ENCODE results near the gene SETD2.
"Not testable (repeated sequence)": the region's sequence is repeated elsewhere in the genome, so short reads cannot be mapped to it uniquely, and the experiment has no call there.

Gene SETD2

DNA sequence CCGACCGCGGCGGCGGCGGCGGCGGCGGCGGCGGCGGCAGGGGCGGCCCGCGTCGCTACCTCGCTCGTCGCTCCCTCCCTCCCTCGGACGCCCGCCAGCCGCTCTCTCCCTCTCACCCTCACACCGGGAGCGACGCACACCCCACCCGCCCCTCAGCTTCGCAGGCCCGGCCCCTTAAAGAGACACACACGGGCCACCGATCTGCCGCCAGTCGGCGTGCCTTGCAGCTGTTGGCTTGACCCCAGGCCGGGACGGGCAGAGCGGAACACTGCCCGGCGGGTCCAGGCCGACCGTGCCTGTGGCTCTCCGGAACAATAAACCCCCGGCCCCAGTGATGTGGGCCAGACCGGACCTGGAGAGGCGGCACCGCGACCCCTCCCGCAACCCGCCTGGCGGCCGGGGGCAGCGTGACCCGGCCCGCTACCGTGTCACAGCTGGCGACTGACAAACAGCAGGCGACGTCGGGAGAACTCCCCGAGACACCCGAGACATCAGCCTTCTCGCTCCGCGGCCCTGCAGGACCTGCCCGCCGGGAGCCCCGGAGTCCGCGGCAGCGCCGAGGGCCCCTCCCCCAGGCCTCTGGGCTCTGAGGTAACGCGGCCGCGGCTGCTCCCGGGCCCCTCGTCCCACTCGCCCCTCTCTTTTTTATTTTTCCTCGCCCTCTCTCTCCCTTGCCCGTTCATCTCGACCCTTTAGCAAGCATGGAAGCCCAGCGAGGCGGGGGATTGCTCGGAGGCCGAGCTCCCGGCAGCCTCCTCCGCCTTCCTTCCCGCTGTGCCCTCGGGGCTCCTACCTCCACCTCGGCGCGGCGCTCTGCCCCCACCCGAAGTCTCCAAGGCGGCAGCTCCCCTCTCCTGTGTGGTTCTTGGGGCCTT lies at the start of gene SETD2:
Gene SETD2 (minus strand): TSS at position 107 of the 875 bp plus-strand sequence. CDS start 189 bp downstream, outside the sequence.
- DNase-seq (ENCODE audit: low read depth in 2 of 2): peak; percentile 73 to 78

DNA sequence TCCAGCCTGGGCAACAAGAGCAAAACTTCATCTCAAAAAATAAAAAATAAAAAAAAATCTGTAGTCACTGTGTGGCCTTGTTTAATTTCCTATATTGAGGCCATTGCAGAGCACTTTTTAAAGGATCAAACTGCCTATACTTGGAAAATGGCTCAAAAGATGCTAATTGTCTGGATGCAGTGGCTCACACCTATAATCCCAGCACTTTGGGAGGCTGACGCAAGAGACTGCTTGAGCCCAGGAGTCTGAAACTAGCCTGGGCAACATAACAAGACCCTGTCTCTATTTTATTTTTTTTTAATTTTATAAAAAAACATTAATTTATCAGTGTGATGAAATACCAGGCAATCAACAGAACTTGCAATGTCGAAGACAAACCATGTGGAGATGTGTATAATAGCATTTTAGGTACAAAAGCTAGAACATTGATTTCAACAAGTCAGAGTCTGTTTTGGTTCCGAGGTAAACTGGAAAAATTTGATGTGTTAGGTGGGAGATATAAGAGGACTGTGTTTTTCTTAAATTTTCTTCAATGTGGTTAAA lies 47.0 kb upstream of the SETD2 start:
- no peak for DNase-seq (ENCODE audit: low read depth in 2 of 2)

DNA sequence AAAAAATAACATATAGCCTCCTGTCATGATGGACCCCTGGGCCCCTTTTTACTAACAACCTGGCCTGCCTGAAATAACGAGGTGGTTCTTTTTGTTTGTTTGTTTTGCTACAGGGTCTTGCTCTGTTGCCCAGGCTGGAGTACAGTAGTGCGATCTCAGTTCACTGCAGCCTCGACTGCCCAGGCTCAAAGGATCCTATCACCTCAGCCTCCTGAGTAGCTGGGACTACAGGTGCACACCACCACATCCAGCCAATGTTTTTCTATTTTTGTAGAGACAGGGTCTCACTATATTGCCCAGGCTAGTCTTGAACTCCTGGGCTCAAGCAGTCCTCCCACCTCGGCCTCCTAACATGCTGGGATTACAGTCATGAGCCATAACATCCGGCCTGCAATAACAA lies 42.1 kb upstream of the SETD2 start:
- DNase-seq (ENCODE audit: low read depth in 2 of 2): not testable (repeated sequence)

DNA sequence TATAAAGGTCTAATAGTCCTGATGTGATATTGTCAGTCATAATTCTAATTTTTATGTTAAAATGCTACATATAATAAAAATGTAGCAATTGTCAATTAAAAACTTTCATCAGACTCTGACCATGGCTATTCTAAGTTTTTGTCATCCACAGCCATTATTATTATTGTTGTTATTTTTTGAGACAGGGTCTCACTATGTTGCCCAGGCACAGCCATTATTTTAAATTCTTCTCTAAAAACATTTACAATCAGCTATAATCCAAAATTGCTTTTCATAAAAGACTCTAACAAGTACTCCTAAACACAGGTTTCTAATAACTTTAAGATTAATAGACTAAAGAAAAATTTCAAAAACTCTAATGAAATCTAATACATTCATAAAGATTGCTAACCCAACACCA lies 41.0 kb upstream of the SETD2 start:
- no peak for DNase-seq (ENCODE audit: low read depth in 2 of 2)

DNA sequence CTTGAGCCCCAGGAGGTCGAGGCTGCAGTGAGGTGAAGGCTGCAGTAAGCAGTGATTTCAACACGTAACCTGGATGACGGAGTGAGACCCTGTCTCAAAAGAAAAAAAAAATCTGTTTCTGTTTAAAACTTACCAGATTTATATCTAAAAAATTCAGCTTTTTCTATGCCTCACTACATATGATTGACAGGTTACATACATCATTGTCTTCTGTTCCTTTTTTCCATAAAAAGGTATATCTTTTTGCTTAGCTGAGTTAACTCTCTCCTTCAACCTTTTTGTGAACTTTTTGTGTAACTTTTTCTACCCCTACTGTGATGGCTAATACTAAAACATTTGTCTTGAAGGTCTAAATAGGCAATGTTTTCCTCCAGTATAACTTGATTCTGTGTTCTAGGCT lies 38.6 kb upstream of the SETD2 start:
- DNase-seq (ENCODE audit: low read depth in 2 of 2): no peak

DNA sequence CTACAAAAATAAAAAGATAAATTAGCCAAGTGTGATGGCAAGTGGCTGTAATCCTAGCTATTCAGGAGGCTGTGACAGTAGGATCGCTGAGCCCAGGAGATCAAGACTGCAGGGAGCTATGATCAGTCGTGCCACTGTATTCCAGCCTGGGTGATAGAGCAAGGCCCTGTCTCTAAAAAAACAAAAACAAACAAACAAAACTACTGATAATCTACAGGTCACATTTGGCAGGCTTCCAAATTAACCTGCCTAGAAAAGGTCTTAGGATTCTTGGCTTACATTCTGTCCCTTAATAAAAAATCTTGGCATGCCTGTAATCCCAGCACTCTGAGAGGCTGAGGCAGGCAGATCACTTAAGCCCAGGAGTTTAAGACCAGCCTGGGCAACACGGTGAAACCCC lies 33.4 kb upstream of the SETD2 start:
- DNase-seq (ENCODE audit: low read depth in 2 of 2): no peak

DNA sequence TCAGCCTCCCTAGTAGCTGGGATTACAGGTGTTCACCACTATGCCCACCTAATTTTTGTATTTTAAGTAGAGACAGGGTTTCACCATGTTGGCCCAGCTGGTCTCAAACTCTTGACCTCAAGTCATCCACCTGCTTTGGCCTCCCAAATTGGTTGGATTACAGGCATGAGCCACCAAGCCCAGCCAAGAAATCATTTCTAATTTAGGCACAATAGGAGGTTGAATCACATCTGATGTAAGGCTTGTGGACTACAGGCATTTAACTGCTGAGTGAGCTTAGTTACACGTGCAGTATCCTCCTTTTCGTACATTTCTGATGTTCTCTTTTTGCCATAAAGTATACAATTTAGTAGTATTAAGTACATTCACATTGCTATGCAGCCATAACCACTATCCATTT lies 31.1 kb upstream of the SETD2 start:
- no peak for DNase-seq (ENCODE audit: low read depth in 2 of 2)

GRCh38 chr3:47193871-47194859 lies 30.3 kb upstream of the SETD2 start:
- DNase-seq (ENCODE audit: low read depth in 2 of 2): no peak

- DNase-seq (ENCODE audit: low read depth in 2 of 2): no peak
These were observed 22.4 kb upstream of the SETD2 start for GRCh38 chr3:47186285-47186684.

GRCh38 chr3:47181685-47182084 lies 17.8 kb upstream of the SETD2 start:
- not testable (repeated sequence) for DNase-seq (ENCODE audit: low read depth in 2 of 2)

DNA sequence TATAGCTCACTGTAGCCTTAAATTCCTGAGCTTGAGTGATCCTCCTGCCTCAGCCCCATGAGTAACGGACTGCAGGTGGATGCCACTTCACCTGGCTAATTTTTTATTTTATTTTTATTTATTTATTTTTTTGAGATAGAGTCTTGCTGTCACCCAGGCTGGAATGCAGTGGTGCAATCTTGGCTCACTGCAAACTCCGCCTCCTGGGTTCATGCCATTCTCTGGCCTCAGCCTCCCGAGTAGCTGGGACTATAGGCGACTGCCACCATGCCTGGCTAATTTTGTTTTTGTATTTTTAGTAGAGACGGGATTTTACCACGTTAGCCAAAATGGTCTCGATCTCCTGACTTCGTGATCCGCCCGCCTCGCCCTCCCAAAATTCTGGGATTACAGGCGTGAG lies 16.1 kb upstream of the SETD2 start:
- not testable (repeated sequence) for DNase-seq (ENCODE audit: low read depth in 2 of 2)

GRCh38 chr3:47176582-47176981 lies 12.7 kb upstream of the SETD2 start:
- DNase-seq (ENCODE audit: low read depth in 2 of 2): no peak

GRCh38 chr3:47163169-47164006 lies 525 bp downstream of the SETD2 start:
- peak; percentile 10 to 23 for DNase-seq (ENCODE audit: low read depth in 2 of 2)

- DNase-seq (ENCODE audit: low read depth in 2 of 2): no peak
These were observed 1.2 kb downstream of the SETD2 start for GRCh38 chr3:47162697-47163168.

- DNase-seq (ENCODE audit: low read depth in 2 of 2): no peak
These were observed 1.8 kb downstream of the SETD2 start for GRCh38 chr3:47161983-47162696.

DNA sequence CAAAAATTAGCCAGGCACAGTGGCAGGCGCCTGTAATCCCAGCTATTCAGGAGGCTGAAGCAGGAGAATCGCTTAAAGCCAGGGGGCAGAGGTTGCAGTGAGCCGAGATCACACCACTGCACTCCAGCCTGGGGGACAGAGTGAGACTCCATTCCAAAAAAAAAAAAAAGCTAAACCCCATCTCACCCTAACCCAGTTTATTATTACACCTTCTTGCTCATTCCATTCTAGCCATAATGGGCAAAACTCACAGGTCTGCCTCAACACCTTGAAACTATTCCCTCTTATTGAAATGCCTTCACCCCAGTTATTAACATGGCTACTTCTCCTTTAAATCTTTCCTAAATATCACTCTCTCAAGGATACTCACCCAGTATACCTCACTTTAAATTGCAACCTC lies 4.1 kb downstream of the SETD2 start:
- DNase-seq (ENCODE audit: low read depth in 2 of 2): no peak

DNA sequence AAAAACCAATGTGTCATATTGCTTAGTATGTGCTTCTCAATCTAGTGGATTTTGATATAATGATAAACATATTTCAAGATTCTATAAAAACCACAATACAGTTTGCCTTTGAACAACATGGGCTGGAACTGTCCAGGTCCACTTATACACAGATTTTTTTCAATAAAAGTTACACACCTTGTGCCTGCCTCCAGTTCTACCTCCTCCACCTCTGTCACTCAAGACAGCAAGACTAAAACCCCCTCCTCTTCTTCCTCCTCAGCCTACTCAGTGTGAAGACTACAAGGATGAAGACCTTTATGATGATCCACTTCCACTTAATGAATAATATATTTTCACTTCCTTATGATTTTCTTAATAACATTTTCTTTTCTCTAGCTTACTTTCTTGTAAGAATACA lies 5.7 kb downstream of the SETD2 start:
- DNase-seq (ENCODE audit: low read depth in 2 of 2): no peak

DNA sequence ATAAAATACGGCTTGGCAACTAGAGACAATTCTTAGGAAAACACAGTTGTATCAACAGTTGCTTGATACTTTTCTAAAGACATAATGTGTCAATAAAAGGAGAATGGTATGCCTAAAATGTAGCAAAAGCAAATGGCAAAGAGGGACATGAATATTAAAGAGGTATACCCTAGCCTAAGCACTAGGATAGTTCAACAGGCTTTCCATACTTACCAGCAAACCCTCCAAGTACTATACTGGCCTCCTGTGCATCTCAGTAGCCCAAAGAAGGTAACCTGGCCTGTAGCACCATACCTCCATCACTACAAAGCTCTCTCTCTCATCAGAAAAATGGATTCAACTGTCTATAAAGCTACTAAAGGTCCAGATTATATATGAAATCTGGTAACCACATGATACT lies 7.5 kb downstream of the SETD2 start:
- DNase-seq (ENCODE audit: low read depth in 2 of 2): no peak

DNA sequence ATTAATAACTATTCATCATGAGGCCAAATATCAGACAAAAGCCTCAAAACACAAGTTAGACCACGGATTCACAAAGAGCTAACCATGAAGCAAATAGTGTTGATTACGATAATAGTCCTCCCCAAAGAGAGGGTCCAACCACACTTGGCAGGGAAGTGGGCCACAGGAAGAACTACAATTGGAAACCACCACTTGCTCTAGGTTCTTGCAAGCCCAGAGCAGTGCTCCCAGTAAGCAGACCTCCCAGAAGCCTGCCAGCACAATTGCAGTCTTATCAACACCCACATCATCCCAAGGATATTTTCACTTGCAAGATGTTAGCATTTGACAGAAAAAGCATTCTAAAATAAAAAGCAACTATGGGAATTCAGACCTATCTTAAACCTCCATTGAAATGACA lies 11.3 kb downstream of the SETD2 start:
- no peak for DNase-seq (ENCODE audit: low read depth in 2 of 2)

DNA sequence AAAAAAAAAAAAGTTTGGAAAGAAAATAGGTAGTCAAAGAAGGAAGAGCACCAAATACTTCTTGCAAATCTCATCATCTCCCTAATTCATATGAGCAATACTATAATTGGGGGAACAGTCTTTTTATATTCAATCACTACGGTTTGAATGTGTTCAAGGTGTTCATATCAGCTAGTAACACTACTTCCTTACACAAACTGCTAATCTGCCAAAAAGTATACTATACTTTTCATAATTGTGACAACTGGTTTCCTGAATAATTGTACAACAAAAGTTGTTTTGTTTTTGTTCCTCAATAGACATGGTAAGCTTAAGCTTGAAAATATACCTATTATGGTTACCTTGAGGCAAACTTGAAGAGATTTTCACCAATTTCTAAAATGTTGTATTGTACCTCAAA lies 12.1 kb downstream of the SETD2 start:
- no peak for DNase-seq (ENCODE audit: low read depth in 2 of 2)

Measured in activated CD8-positive, alpha-beta memory T cell treated with anti-CD3 and anti-CD28 coated beads for 4 hours (primary cell).